T-helper 1 cell treated with Interleukin-12 subunit alpha and Interleukin-12 subunit beta and Interleukin-4 antibody, amounts not matched to agents 30 μg/mL and 1 μg/mL, for 36 hours (primary cell): ENCODE measurements around the gene SLC25A17.

Experiments used
- H3K27ac Mint-ChIP-seq: one replicate; pipeline ENCODE4 v1.8.0; 2021; ENCODE audit warnings: mild to moderate bottlenecking, mixed read lengths
- H3K27me3 Mint-ChIP-seq: one replicate; pipeline ENCODE4 v1.8.0; 2021; ENCODE audit warnings: low read depth, mixed read lengths
- H3K36me3 Mint-ChIP-seq: one replicate; pipeline ENCODE4 v1.8.0; 2021; ENCODE audit warnings: low read depth, mixed read lengths
- H3K4me1 Mint-ChIP-seq: one replicate; pipeline ENCODE4 v1.8.0; 2021; ENCODE audit warnings: low read depth, mixed read lengths
- H3K4me3 Mint-ChIP-seq: one replicate; pipeline ENCODE4 v1.8.0; 2021; ENCODE audit warnings: mild to moderate bottlenecking, moderate library complexity, mixed read lengths
- H3K9me3 Mint-ChIP-seq: one replicate; pipeline ENCODE4 v1.8.0; 2021; ENCODE audit warnings: mixed read lengths

The SLC25A17 gene

GRCh38 chr22:40757071-40757470, 62.1 kb downstream of the SLC25A17 start:
- no peaks in the 10 kb centered on the region for H3K9me3 Mint-ChIP-seq
- no peaks in the 10 kb centered on the region for H3K4me1 Mint-ChIP-seq
- H3K27ac Mint-ChIP-seq, result no peak overlapping the region
- no peaks in the 10 kb centered on the region for H3K36me3 Mint-ChIP-seq
- H3K27me3 Mint-ChIP-seq, result peaks cover under 1% of the 10 kb centered on the region
- no peak overlapping the region for H3K4me3 Mint-ChIP-seq

GRCh38 chr22:40753114-40753513, 66.0 kb downstream of the SLC25A17 start:
- H3K9me3 Mint-ChIP-seq, result peaks cover 3% of the 10 kb centered on the region
- no peak overlapping the region for H3K27ac Mint-ChIP-seq
- no peak overlapping the region for H3K4me3 Mint-ChIP-seq
- H3K36me3 Mint-ChIP-seq, result no peaks in the 10 kb centered on the region
- H3K4me1 Mint-ChIP-seq, result no peaks in the 10 kb centered on the region
- peaks cover 12% of the 10 kb centered on the region for H3K27me3 Mint-ChIP-seq

- H3K4me3 Mint-ChIP-seq, result no peak overlapping the region
- H3K9me3 Mint-ChIP-seq, result peaks cover 9% of the 10 kb centered on the region
- no peaks in the 10 kb centered on the region for H3K36me3 Mint-ChIP-seq
- H3K27me3 Mint-ChIP-seq, result peaks cover 12% of the 10 kb centered on the region
- H3K4me1 Mint-ChIP-seq, result no peaks in the 10 kb centered on the region
- H3K27ac Mint-ChIP-seq, result no peak overlapping the region
Observed at GRCh38 chr22:40751250-40751649, 67.9 kb downstream of the SLC25A17 start.

GRCh38 chr22:40749829-40750228, 69.3 kb downstream of the SLC25A17 start:
- Mint-ChIP-seq H3K4me3 (no peak overlapping the region), H3K4me1 (no peaks in the 10 kb centered on the region), H3K27ac (no peak overlapping the region), H3K9me3 (peaks cover 9% of the 10 kb centered on the region), H3K36me3 (no peaks in the 10 kb centered on the region), H3K27me3 (peaks cover 12% of the 10 kb centered on the region)

- H3K27me3 Mint-ChIP-seq, result peaks cover 12% of the 10 kb centered on the region
Observed at GRCh38 chr22:40748388-40749355, 70.5 kb downstream of the SLC25A17 start.

DNA sequence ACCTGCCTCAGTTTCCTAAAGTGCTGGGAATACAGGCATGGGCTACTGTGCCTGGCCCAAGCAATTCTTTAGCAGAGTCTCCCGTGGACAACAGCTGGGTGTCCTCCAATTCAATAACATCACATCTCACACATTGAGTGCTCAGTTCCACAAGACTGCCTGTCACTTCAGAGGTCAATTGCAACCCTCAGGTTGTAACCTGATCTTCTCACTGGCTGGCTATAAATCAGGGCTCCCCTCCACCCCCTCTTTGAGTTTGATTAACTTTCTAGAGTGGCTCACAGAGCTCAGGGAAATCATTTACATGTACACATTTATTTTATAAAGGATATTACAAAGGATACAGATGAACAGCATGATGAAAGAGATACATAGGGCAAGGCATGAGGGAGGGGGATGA, 71.8 kb downstream of the SLC25A17 start:
- no peaks in the 10 kb centered on the region for H3K4me1 Mint-ChIP-seq
- no peaks in the 10 kb centered on the region for H3K36me3 Mint-ChIP-seq
- H3K27ac Mint-ChIP-seq, result no peak overlapping the region
- H3K9me3 Mint-ChIP-seq, result peaks cover 9% of the 10 kb centered on the region
- H3K27me3 Mint-ChIP-seq, result peaks cover 12% of the 10 kb centered on the region
- H3K4me3 Mint-ChIP-seq, result no peak overlapping the region

More at GRCh38 chr22:40748388-40749355, 70.5 kb downstream of the SLC25A17 start:
- H3K4me1 Mint-ChIP-seq, result no peaks in the 10 kb centered on the region
- H3K27ac Mint-ChIP-seq, result no peak overlapping the region
- no peak overlapping the region for H3K4me3 Mint-ChIP-seq
- peaks cover 9% of the 10 kb centered on the region for H3K9me3 Mint-ChIP-seq
- no peaks in the 10 kb centered on the region for H3K36me3 Mint-ChIP-seq

GRCh38 chr22:40746428-40747220, 72.5 kb downstream of the SLC25A17 start:
- Mint-ChIP-seq H3K4me3 (no peak overlapping the region), H3K27me3 (peaks cover 8% of the 10 kb centered on the region), H3K9me3 (peaks cover 9% of the 10 kb centered on the region), H3K4me1 (no peaks in the 10 kb centered on the region), H3K27ac (no peak overlapping the region), H3K36me3 (no peaks in the 10 kb centered on the region)

DNA sequence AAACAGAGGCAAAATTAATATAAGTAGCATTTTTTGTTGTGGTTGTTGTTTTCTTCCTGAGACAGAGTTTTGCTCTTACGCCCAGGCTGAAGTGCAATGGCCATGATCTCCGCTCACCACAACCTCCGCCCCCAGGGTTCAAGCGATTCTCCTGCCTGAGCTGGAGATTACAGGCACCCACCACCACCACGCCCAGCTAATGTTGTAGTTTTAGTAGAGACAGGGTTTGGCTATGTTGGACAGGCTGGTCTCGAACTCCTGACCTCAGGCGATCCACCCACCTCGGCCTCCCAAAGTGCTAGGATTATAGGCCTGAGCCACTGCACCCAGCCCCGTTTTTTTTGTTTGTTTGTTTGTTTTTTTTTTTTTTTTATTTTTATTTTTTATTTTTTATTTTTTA, 75.4 kb downstream of the SLC25A17 start:
- H3K27me3 Mint-ChIP-seq, result no peaks in the 10 kb centered on the region
- H3K9me3 Mint-ChIP-seq, result peaks cover 9% of the 10 kb centered on the region
- no peaks in the 10 kb centered on the region for H3K4me1 Mint-ChIP-seq
- no peaks in the 10 kb centered on the region for H3K36me3 Mint-ChIP-seq
- H3K4me3 Mint-ChIP-seq, result no peak overlapping the region
- no peak overlapping the region for H3K27ac Mint-ChIP-seq

DNA sequence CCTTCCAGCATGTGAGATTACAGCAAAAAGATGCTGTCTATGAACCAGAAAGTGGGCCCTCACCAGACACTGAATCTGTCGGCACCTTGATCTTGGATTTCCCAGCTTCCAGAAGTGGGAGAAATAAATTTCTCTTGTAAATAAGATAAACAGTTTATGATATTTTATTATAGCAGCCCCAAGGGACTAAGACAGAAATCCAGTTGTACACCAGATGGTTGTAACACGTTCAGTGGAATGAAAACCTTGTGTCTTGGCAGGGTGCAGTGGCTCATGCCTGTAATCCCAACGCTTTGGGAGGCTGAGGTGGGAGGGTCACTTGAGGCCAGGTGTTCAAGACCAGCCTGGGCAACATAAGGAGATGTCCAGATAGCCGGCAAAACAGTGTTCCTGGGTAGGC, 78.0 kb downstream of the SLC25A17 start:
- no peak overlapping the region for H3K4me3 Mint-ChIP-seq
- no peaks in the 10 kb centered on the region for H3K9me3 Mint-ChIP-seq
- no peaks in the 10 kb centered on the region for H3K4me1 Mint-ChIP-seq
- no peaks in the 10 kb centered on the region for H3K36me3 Mint-ChIP-seq
- no peaks in the 10 kb centered on the region for H3K27me3 Mint-ChIP-seq
- H3K27ac Mint-ChIP-seq, result no peak overlapping the region

DNA sequence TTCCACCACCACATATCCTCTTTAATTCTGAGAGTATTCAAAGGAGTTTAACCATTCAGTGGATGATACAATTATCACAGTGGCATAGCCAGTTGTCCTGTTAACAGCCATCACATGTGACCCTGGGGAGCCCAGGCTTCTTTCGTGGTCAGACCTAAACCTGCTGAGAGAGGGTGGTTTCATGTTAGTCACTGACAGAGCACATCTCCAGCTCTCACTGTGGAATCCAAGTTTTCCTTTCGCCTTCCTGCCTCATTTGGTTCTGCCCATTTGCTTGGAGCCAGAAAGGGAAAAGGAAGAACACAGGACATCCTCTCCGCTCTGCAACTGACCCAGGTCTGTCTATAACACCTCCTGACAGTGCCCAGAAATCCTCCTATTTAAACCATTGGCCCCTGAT, 79.4 kb downstream of the SLC25A17 start:
- Mint-ChIP-seq H3K27me3 (no peaks in the 10 kb centered on the region), H3K9me3 (no peaks in the 10 kb centered on the region), H3K4me3 (no peak overlapping the region), H3K36me3 (no peaks in the 10 kb centered on the region), H3K27ac (no peak overlapping the region), H3K4me1 (no peaks in the 10 kb centered on the region)

DNA sequence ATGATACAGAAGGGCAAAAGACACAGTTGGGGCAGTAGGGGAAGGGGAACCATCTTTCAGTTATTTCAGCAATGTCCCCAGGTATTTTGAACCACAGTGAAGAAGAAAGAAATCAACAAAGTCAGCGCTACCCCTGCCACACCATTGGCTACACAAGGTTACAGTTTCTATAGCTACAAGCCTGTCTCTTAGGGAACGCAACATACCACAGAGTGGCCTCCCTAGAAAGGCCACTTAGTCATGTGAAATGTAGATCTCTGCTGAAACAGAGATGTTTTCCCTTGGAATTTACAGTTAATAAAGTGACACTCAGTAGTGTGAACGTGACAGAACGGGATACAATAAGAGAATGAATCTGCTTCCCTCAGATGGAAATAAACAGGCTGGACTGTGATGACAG, 85.2 kb downstream of the SLC25A17 start:
- no peak overlapping the region for H3K4me3 Mint-ChIP-seq
- H3K4me1 Mint-ChIP-seq, result peaks cover 19% of the 10 kb centered on the region
- H3K36me3 Mint-ChIP-seq, result peaks cover 5% of the 10 kb centered on the region
- no peaks in the 10 kb centered on the region for H3K9me3 Mint-ChIP-seq
- no peaks in the 10 kb centered on the region for H3K27me3 Mint-ChIP-seq
- peak overlapping the region; percentile 13 for H3K27ac Mint-ChIP-seq

DNA sequence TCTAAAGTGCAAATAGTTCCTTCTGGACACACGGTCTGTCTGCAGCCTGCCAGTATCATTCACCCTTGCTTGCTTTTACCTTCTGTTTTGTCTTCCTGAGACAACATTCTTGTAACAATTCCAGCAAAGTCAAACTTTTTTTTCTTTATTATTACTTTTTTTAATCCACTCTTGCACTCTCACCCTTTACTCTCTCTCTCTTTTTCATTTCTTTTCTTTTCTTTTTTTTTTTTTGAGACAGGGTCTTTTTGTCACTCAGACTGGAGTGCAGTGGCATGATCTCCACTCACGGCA, 86.2 kb downstream of the SLC25A17 start:
- H3K4me3 Mint-ChIP-seq, result no peak overlapping the region
- peaks cover 28% of the 10 kb centered on the region for H3K4me1 Mint-ChIP-seq

DNA sequence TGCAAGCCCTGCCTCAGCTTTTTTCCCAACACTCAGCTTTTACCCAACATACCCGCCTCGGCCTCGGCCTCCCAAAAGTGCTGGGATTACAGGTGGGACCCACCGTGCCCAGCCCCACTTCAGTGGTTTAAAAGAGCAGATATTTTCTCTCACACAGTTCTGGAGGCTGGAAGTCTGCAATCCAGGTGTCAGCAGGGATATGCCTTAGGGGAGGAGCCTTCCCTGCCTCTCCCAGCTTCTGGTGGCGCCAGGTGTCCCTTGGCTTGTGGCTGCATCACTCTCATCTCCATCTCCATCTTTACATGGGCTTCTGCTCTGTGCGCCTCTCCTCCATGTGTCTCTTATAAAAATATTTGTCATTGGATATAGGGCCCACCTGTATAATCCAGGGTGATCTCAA, 89.9 kb downstream of the SLC25A17 start:
- peaks cover 41% of the 10 kb centered on the region for H3K4me1 Mint-ChIP-seq
- no peaks in the 10 kb centered on the region for H3K27me3 Mint-ChIP-seq
- no peaks in the 10 kb centered on the region for H3K9me3 Mint-ChIP-seq
- peaks cover 6% of the 10 kb centered on the region for H3K36me3 Mint-ChIP-seq
- H3K27ac Mint-ChIP-seq, result no peak overlapping the region
- H3K4me3 Mint-ChIP-seq, result no peak overlapping the region

More for the DNA sequence above, 86.2 kb downstream of the SLC25A17 start:
- Mint-ChIP-seq H3K36me3 (peaks cover 6% of the 10 kb centered on the region), H3K9me3 (no peaks in the 10 kb centered on the region), H3K27ac (peak overlapping the region; percentile 63), H3K27me3 (no peaks in the 10 kb centered on the region)

- Mint-ChIP-seq H3K27ac (peak overlapping the region; percentile 62), H3K9me3 (no peaks in the 10 kb centered on the region), H3K36me3 (peaks cover 6% of the 10 kb centered on the region), H3K27me3 (no peaks in the 10 kb centered on the region), H3K4me3 (peak overlapping the region; percentile 61), H3K4me1 (peaks cover 41% of the 10 kb centered on the region)
Observed at GRCh38 chr22:40728731-40729189, 90.4 kb downstream of the SLC25A17 start.
